H9 (cell line): ENCODE measurements around the gene NDUFB10. TPM values are rescaled to one million over a fixed set of nuclear protein-coding genes. Genes with fewer than 3 reads are reported as not detected.

Source experiments
- DNase-seq: peaks from one replicate; pipeline ENCODE4 v3.0.0-alpha.2; 2017
- H2AFZ ChIP-seq: one replicate; pipeline ENCODE4 v1.6.1; 2013; ENCODE audit warnings: mild to moderate bottlenecking, low read length, control low read depth, moderate library complexity
- H2AK5ac ChIP-seq: 2 replicates; pipeline ENCODE4 v1.6.1; 2013; ENCODE audit warnings: low read length, control low read depth, mixed read lengths; ENCODE audit not compliant: insufficient read length
- H2BK120ac ChIP-seq: one replicate; pipeline ENCODE4 v1.6.1; 2013; ENCODE audit warnings: low read depth, mild to moderate bottlenecking, low read length, control low read depth, inconsistent platforms; ENCODE audit not compliant: poor library complexity, severe bottlenecking
- H2BK12ac ChIP-seq: 2 replicates; pipeline ENCODE4 v1.6.1; 2013; ENCODE audit warnings: low read length, control low read depth, mixed read lengths, low read depth; ENCODE audit not compliant: insufficient read length
- H2BK15ac ChIP-seq: 2 replicates; pipeline ENCODE4 v1.6.1; 2013; ENCODE audit warnings: low read depth, low read length, control low read depth
- H2BK20ac ChIP-seq: one replicate; pipeline ENCODE4 v1.6.1; 2013; ENCODE audit warnings: low read depth, mild to moderate bottlenecking, low read length, control low read depth, inconsistent platforms; ENCODE audit not compliant: poor library complexity, severe bottlenecking
- H2BK5ac ChIP-seq: 2 replicates; pipeline ENCODE4 v1.6.1; 2013; ENCODE audit warnings: low read length, control low read depth, mixed read lengths; ENCODE audit not compliant: insufficient read length
- H3K14ac ChIP-seq: 2 replicates; pipeline ENCODE4 v1.6.1; 2013; ENCODE audit warnings: low read length, control low read depth; ENCODE audit not compliant: insufficient read depth
- H3K18ac ChIP-seq: 2 replicates; pipeline ENCODE4 v1.6.1; 2013; ENCODE audit warnings: low read depth, mild to moderate bottlenecking, mixed read lengths, low read length, control low read depth; ENCODE audit not compliant: insufficient read length
- H3K23ac ChIP-seq: 2 replicates; pipeline ENCODE4 v1.6.1; 2013; ENCODE audit warnings: low read length, control low read depth, mixed read lengths, low read depth; ENCODE audit not compliant: insufficient read length
- H3K23me2 ChIP-seq: 2 replicates; pipeline ENCODE4 v1.6.1; 2013; ENCODE audit warnings: low read depth, mild to moderate bottlenecking, mixed read lengths, low read length, control low read depth; ENCODE audit not compliant: insufficient read length, poor library complexity, severe bottlenecking
- H3K27ac ChIP-seq: 2 replicates; pipeline ENCODE4 v1.5.1; 2013; ENCODE audit warnings: low read length, control low read depth, mixed read lengths, low read depth; ENCODE audit not compliant: insufficient read length
- H3K27me3 ChIP-seq: 2 replicates; pipeline ENCODE4 v1.6.1; 2013; ENCODE audit warnings: low read length, control low read depth, inconsistent platforms; ENCODE audit not compliant: insufficient read depth
- H3K4ac ChIP-seq: 2 replicates; pipeline ENCODE4 v1.6.1; 2013; ENCODE audit warnings: low read depth, mild to moderate bottlenecking, control low read depth, inconsistent platforms, low read length, moderate library complexity
- H3K4me1 ChIP-seq: 2 replicates; pipeline ENCODE4 v1.6.1; 2013; ENCODE audit warnings: low read length, control low read depth, inconsistent platforms; ENCODE audit not compliant: insufficient read depth
- H3K4me2 ChIP-seq: 2 replicates; pipeline ENCODE4 v1.6.1; 2013; ENCODE audit warnings: low read length, control low read depth, mixed read lengths; ENCODE audit not compliant: insufficient read length, insufficient read depth
- H3K56ac ChIP-seq: 2 replicates; pipeline ENCODE4 v1.6.1; 2013; ENCODE audit warnings: low read depth, mild to moderate bottlenecking, mixed read lengths, low read length, control low read depth; ENCODE audit not compliant: insufficient read length
- H3K79me1 ChIP-seq: 2 replicates; pipeline ENCODE4 v1.6.1; 2013; ENCODE audit warnings: low read depth, mild to moderate bottlenecking, moderate library complexity, low read length, control low read depth, inconsistent platforms; ENCODE audit not compliant: insufficient read depth, poor library complexity, severe bottlenecking
- H3K79me2 ChIP-seq: 2 replicates; pipeline ENCODE4 v1.6.1; 2013; ENCODE audit warnings: low read length, control low read depth, inconsistent platforms; ENCODE audit not compliant: insufficient read depth
- H3K9ac ChIP-seq: 2 replicates; pipeline ENCODE4 v1.6.1; 2013; ENCODE audit warnings: low read length, control low read depth, mixed read lengths; ENCODE audit not compliant: insufficient read length; ENCODE audit errors: extremely low read depth
- H3K9me3 ChIP-seq: one replicate; pipeline ENCODE4 v1.6.1; 2013; ENCODE audit warnings: low read depth, low read length, inconsistent platforms; ENCODE audit not compliant: control insufficient read depth
- H3T11ph ChIP-seq: one replicate; pipeline ENCODE4 v1.6.1; 2013; ENCODE audit warnings: mild to moderate bottlenecking, low read length, control low read depth, inconsistent platforms
- H4K20me1 ChIP-seq: one replicate; pipeline ENCODE4 v1.6.1; 2013; ENCODE audit not compliant: control insufficient read depth, insufficient read length, insufficient read depth
- H4K5ac ChIP-seq: 2 replicates; pipeline ENCODE4 v1.6.1; 2013; ENCODE audit warnings: low read depth, mild to moderate bottlenecking, mixed read lengths, low read length, control low read depth; ENCODE audit not compliant: insufficient read length
- H4K8ac ChIP-seq: replicated peaks from 2 replicates; pipeline ENCODE4 v1.6.1; 2013; ENCODE audit warnings: low read length, control low read depth, mixed read lengths, low read depth; ENCODE audit not compliant: insufficient read length
- H4K91ac ChIP-seq: 2 replicates; pipeline ENCODE4 v1.6.1; 2013; ENCODE audit warnings: low read depth, mild to moderate bottlenecking, moderate library complexity, mixed read lengths, low read length, control low read depth; ENCODE audit not compliant: insufficient read length
- H3K27ac Mint-ChIP-seq, 3 experiments: 2 replicates in 2 of 3; 3 replicates in 1 of 3; pipeline ENCODE4 v1.8.0; 2020 to 2021; ENCODE audit warnings: mixed read lengths in 3 of 3, mild to moderate bottlenecking in 1 of 3, moderate library complexity in 1 of 3
- H3K27me3 Mint-ChIP-seq: 2 replicates; pipeline ENCODE4 v1.8.0; 2021; ENCODE audit warnings: low read depth, mild to moderate bottlenecking, moderate library complexity, mixed read lengths
- H3K36me3 Mint-ChIP-seq, 3 experiments: 2 replicates in 2 of 3; 3 replicates in 1 of 3; pipeline ENCODE4 v1.8.0; 2020 to 2021; ENCODE audit warnings: low read depth in 3 of 3, mixed read lengths in 3 of 3; ENCODE audit not compliant: insufficient read depth in 1 of 3
- H3K4me1 Mint-ChIP-seq, 2 experiments: 2 replicates each; pipeline ENCODE4 v1.8.0; 2020; ENCODE audit warnings: mixed read lengths in 2 of 2
- H3K4me3 Mint-ChIP-seq, 2 experiments: 2 replicates in 1 of 2; 3 replicates in 1 of 2; pipeline ENCODE4 v1.8.0; 2020 to 2021; ENCODE audit warnings: mild to moderate bottlenecking in 2 of 2, mixed read lengths in 2 of 2, moderate library complexity in 1 of 2
- H3K9me3 Mint-ChIP-seq, 2 experiments: 2 replicates in 1 of 2; 3 replicates in 1 of 2; pipeline ENCODE4 v1.8.0; 2020; ENCODE audit warnings: mild to moderate bottlenecking in 2 of 2, mixed read lengths in 2 of 2, moderate library complexity in 1 of 2
- WGBS: extraction: QIAGEN DNeasy Blood & Tissue Kit; methylation state at CpG from one replicate; pipeline ENCODE4 v1.1.7; 2013; ENCODE audit warnings: missing lambda C conversion rate, low lambda C conversion rate, mixed read lengths; ENCODE audit not compliant: insufficient read length; ENCODE audit errors: extremely low coverage; 5-methylcytosine and 5-hydroxymethylcytosine counted together
- total RNA-seq: library from RNA; stranded (reverse); gene quantifications from 2 replicates; pipeline ENCODE4 v1.2.1, GENCODE V29; 2021
- TF ChIP-seq, protein P1 (sequence below): fragments of 200-600 bp; sonication (generic); conservative IDR thresholded peaks from 3 replicates; pipeline ENCODE4 v1.8.0; 2021; ENCODE audit warnings: antibody characterized with exemption, mild to moderate bottlenecking

Gene NDUFB10
- total RNA-seq, 1 experiment from 2014 or later, result 191 TPM

DNA sequence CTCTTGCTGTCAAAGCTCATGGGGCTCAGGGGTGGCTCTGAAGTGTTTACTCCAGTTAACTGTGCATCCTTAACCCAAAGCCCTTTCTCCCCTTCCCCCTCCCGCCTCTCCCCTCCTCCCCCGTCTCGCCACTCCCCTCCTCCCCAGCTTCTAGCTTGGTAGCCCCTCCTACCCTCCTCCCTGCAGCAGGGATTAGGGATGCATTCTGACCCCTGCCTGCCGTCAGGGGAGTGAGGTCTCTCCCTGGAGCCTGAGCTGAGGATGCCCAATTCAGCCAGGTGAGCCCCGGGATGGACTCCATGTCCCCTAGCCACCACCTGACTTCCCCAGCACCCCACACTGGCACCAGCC is 42.7 kb upstream of the NDUFB10 start:
- H3K4me3 Mint-ChIP-seq, result peak overlapping the region; percentile 40 to 65
- H2AK5ac ChIP-seq, result no peak overlapping the region

More for the DNA sequence above, 42.7 kb upstream of the NDUFB10 start:
- Histone ChIP-seq H3K79me1 (no peaks in the 10 kb centered on the region), H4K8ac (no peak overlapping the region), H2AFZ (no peak overlapping the region), H3K9ac (no peak overlapping the region), H3K27me3 (peaks cover 43% of the 10 kb centered on the region), H3K18ac (no peak overlapping the region), H2BK12ac (no peak overlapping the region), H3K23ac (no peak overlapping the region), H3K27ac (no peak overlapping the region), H3K4me1 (no peaks in the 10 kb centered on the region; the same call in 1 of the 2 replicates), H2BK120ac (no peak overlapping the region), H2BK20ac (no peak overlapping the region), H3K56ac (no peak overlapping the region), H3K4ac (no peak overlapping the region), H3K23me2 (peaks cover 4% of the 10 kb centered on the region), H2BK5ac (no peak overlapping the region), H3K4me2 (peak overlapping the region; percentile 40), H4K5ac (no peak overlapping the region), H4K20me1 (no peaks in the 10 kb centered on the region), H2BK15ac (no peak overlapping the region), H3K9me3 (no peaks in the 10 kb centered on the region), H3K14ac (no peak overlapping the region), H3T11ph (no peak overlapping the region), H4K91ac (no peak overlapping the region), H3K79me2 (no peaks in the 10 kb centered on the region)
- no peaks in the 10 kb centered on the region for H3K9me3 Mint-ChIP-seq
- no peaks in the 10 kb centered on the region for H3K36me3 Mint-ChIP-seq
- TF ChIP-seq, protein P1, sequence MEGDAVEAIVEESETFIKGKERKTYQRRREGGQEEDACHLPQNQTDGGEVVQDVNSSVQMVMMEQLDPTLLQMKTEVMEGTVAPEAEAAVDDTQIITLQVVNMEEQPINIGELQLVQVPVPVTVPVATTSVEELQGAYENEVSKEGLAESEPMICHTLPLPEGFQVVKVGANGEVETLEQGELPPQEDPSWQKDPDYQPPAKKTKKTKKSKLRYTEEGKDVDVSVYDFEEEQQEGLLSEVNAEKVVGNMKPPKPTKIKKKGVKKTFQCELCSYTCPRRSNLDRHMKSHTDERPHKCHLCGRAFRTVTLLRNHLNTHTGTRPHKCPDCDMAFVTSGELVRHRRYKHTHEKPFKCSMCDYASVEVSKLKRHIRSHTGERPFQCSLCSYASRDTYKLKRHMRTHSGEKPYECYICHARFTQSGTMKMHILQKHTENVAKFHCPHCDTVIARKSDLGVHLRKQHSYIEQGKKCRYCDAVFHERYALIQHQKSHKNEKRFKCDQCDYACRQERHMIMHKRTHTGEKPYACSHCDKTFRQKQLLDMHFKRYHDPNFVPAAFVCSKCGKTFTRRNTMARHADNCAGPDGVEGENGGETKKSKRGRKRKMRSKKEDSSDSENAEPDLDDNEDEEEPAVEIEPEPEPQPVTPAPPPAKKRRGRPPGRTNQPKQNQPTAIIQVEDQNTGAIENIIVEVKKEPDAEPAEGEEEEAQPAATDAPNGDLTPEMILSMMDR, result no peak
- WGBS, result no CpG with 5 or more reads among the region's 5 CpGs
- H3K27ac Mint-ChIP-seq, result peak overlapping the region in 1 of 3 experiments; percentile 89; a peak in 2 of 7 replicates
- peaks cover 77% of the 10 kb centered on the region for H3K27me3 Mint-ChIP-seq
- DNase-seq, result no peak
- H3K4me1 Mint-ChIP-seq, result peaks cover 14 to 55% of the 10 kb centered on the region in 2 experiments
